GM12878 (cell line): ENCODE results near the gene DIP2C.

Experiments used
- FOXM1 ChIP-seq: IDR thresholded peaks from 2 replicates; pipeline ENCODE4 v1.6.1; 2012; ENCODE audit warnings: low read depth, mild to moderate bottlenecking, inconsistent platforms, low read length, moderate library complexity
- POLR2A ChIP-seq: IDR thresholded peaks from 2 replicates; pipeline ENCODE4 v1.6.1; 2011; ENCODE audit warnings: low read depth, mild to moderate bottlenecking, low read length
- TF ChIP-seq, protein P1 (sequence below), 3 experiments: IDR thresholded peaks in 2 of 3; conservative IDR thresholded peaks in 1 of 3; 2 replicates each; pipeline ENCODE4 v1.5.1; 2011; ENCODE audit warnings: low read depth in 3 of 3, low read length in 3 of 3, mild to moderate bottlenecking in 3 of 3, control low read depth in 2 of 3, moderate library complexity in 2 of 3, inconsistent platforms in 1 of 3, mixed read lengths in 1 of 3; ENCODE audit not compliant: control insufficient read depth in 2 of 3, insufficient read depth in 1 of 3; ENCODE audit errors: extremely low read depth in 1 of 3

DNA sequence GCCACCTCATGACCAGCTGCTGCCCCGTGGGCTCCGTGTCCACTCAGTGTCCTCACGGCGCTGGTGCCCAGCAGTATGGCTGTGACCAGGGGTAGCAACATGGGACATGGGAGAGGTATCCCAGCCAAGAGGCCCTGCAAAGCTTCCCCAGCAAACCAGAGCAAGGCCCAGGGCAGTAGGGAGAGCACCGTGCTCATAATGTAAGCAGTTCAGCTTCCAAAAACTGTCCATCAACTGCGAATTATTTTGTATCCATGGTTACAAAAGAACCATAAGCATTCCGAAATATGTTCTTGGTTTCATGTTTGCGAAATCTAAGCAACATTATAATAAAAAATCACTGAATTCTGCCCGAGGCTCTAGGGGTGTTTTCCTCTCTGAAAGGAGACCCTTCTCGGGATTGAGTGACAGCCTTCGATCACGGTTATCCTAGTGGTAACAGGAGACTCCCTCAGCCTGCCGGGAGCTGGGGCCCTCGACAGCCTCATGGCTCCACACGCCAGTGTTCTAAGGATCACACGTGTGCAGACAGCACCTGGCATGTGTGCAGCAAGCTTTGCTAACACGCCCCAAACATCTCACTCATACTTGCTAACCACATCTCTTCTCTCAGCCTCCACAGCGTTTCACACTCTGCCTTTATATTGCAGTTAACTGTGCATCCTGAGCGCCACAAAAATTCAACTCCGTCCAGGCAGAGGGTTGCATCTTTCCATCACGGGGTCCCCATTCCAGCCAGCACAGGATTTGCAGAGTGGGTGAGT is 117.6 kb downstream of the DIP2C start:
- TF ChIP-seq POLR2A: no peak
- no peak for TF ChIP-seq FOXM1
- TF ChIP-seq, protein P1, sequence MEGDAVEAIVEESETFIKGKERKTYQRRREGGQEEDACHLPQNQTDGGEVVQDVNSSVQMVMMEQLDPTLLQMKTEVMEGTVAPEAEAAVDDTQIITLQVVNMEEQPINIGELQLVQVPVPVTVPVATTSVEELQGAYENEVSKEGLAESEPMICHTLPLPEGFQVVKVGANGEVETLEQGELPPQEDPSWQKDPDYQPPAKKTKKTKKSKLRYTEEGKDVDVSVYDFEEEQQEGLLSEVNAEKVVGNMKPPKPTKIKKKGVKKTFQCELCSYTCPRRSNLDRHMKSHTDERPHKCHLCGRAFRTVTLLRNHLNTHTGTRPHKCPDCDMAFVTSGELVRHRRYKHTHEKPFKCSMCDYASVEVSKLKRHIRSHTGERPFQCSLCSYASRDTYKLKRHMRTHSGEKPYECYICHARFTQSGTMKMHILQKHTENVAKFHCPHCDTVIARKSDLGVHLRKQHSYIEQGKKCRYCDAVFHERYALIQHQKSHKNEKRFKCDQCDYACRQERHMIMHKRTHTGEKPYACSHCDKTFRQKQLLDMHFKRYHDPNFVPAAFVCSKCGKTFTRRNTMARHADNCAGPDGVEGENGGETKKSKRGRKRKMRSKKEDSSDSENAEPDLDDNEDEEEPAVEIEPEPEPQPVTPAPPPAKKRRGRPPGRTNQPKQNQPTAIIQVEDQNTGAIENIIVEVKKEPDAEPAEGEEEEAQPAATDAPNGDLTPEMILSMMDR (IDR thresholded peaks at IDR 0.05 in 2 of 3, conservative IDR thresholded peaks at IDR 0.05 in 1 of 3; ENCODE audit: control insufficient read depth in 2 of 3, extremely low read depth in 1 of 3, insufficient read depth in 1 of 3, low read depth in 3 of 3, low read length in 3 of 3): no peak
